K562 (cell line): ENCODE results near the gene CSNK1D. TPM values are rescaled to one million over a fixed set of nuclear protein-coding genes. Genes with fewer than 3 reads are reported as not detected.
A peak's percentile ranks its signal among the peaks of the same experiment; 100 is the strongest.

Experiments
- ARID1B ChIP-seq: fragments of 450-650 bp; IDR thresholded peaks from 2 replicates; pipeline ENCODE4 v1.6.1; 2016; ENCODE audit warnings: antibody characterized with exemption, mild to moderate bottlenecking, inconsistent platforms
- CBX1 ChIP-seq: sonication (generic); IDR thresholded peaks from 2 replicates; pipeline ENCODE4 v1.6.1; 2016; ENCODE audit warnings: antibody characterized with exemption, low read depth, mild to moderate bottlenecking
- CBX8 ChIP-seq: fragments of 200-600 bp; sonication (generic); IDR thresholded peaks from 2 replicates; pipeline ENCODE4 v1.6.1; 2012; ENCODE audit warnings: borderline replicate concordance, mixed run types, low read depth, mild to moderate bottlenecking, moderate library complexity, mixed read lengths, low read length, control low read depth, inconsistent platforms; ENCODE audit not compliant: poor library complexity, severe bottlenecking; ENCODE audit errors: extremely low read depth
- DEAF1 ChIP-seq: fragments of 450-650 bp; formaldehyde crosslinking; IDR thresholded peaks from 2 replicates; pipeline ENCODE4 v1.4.0; 2020; ENCODE audit warnings: mild to moderate bottlenecking, moderate library complexity
- DPF2 ChIP-seq: fragments of 450-650 bp; IDR thresholded peaks from 2 replicates; pipeline ENCODE4 v1.6.1; 2016
- ELF4 ChIP-seq: fragments of 450-650 bp; formaldehyde crosslinking; IDR thresholded peaks from 2 replicates; pipeline ENCODE4 v1.4.0; 2022; ENCODE audit warnings: missing genetic modification characterization
- FOSL1 ChIP-seq: fragments of 200-800 bp; sonication (Bioruptor generic); conservative IDR thresholded peaks from 2 replicates; pipeline ENCODE4 v1.6.1; 2016; ENCODE audit warnings: missing genetic modification characterization, missing compliant biosample characterization
- GTF3C2 ChIP-seq: IDR thresholded peaks from 3 replicates; pipeline ENCODE4 v1.6.1; 2011; ENCODE audit warnings: borderline replicate concordance, mild to moderate bottlenecking, moderate library complexity; ENCODE audit not compliant: insufficient read length; ENCODE audit errors: extremely low read depth
- HNRNPLL ChIP-seq: fragments of 200-400 bp; formaldehyde crosslinking; IDR thresholded peaks from 2 replicates; pipeline ENCODE4 v1.6.1; 2017; ENCODE audit warnings: low read length, low read depth, mild to moderate bottlenecking; ENCODE audit not compliant: poor library complexity, severe bottlenecking
- MCM5 ChIP-seq: fragments of 450-650 bp; IDR thresholded peaks from 2 replicates; pipeline ENCODE4 v1.6.1; 2016; ENCODE audit warnings: low read depth
- MCM7 ChIP-seq, 2 experiments: fragments of 450-650 bp; IDR thresholded peaks; 2 replicates each; pipeline ENCODE4 v1.6.1; 2016 to 2018
- NCOR1 ChIP-seq: fragments of 450-650 bp; IDR thresholded peaks from 2 replicates; pipeline ENCODE4 v1.6.1; 2016; ENCODE audit warnings: mild to moderate bottlenecking, moderate library complexity
- RBM25 ChIP-seq: fragments of 200-400 bp; formaldehyde crosslinking; IDR thresholded peaks from 2 replicates; pipeline ENCODE4 v1.6.1; 2018; ENCODE audit warnings: low read length, low read depth, moderate library complexity; ENCODE audit not compliant: severe bottlenecking
- SMARCE1 ChIP-seq: fragments of 450-650 bp; IDR thresholded peaks from 2 replicates; pipeline ENCODE4 v1.7.1; 2016; ENCODE audit warnings: mild to moderate bottlenecking
- SRF ChIP-seq, 2 experiments: fragments of 250-450, 450-650 bp in 1 of 2; sonication (Bioruptor Pico) in 1 of 2; sonication (generic) in 1 of 2; formaldehyde crosslinking; IDR thresholded peaks; 2 replicates each; pipeline versions ENCODE4 v1.5.0 to v1.5.1; 2020 to 2022; ENCODE audit warnings: mild to moderate bottlenecking in 1 of 2, missing genetic modification reagents in 1 of 2
- THAP12 ChIP-seq: fragments of 250-450 bp; sonication (Bioruptor Pico); IDR thresholded peaks from 2 replicates; pipeline ENCODE4 v1.9.0; 2021; ENCODE audit warnings: mild to moderate bottlenecking, inconsistent platforms
- ZFX ChIP-seq: sonication (generic); formaldehyde crosslinking; IDR thresholded peaks from 2 replicates; pipeline ENCODE4 v1.8.0; 2022; ENCODE audit warnings: mild to moderate bottlenecking, missing genetic modification reagents, moderate library complexity
- ZNF184 ChIP-seq: sonication (generic); formaldehyde crosslinking; IDR thresholded peaks from 2 replicates; pipeline ENCODE4 v1.5.0; 2020; ENCODE audit warnings: missing genetic modification reagents
- ZNF263 ChIP-seq: sonication (generic); formaldehyde crosslinking; IDR thresholded peaks from 2 replicates; pipeline ENCODE4 v1.8.0; 2022; ENCODE audit warnings: mild to moderate bottlenecking, missing genetic modification reagents, borderline replicate concordance
- polyA plus RNA-seq, 8 experiments: library from polyadenylated mRNA; depleted of rRNA in 4 of 8; stranded (reverse) in 5 of 8; unstranded in 3 of 8; fragments of >200 nt; fragmentation: Nextera tagmentation in 2 of 8; fragmentation: Illumina TruSeq in 1 of 8; extraction: Ambion mirVana in 2 of 8; extraction: Trizol in 1 of 8; gene quantifications; 2 replicates each; pipeline versions ENCODE4 v1.2.1 to v1.2.3, GENCODE V29; 2011 to 2014; ENCODE audit warnings: inconsistent platforms in 1 of 8, missing spikeins in 1 of 8
- total RNA-seq, 7 experiments: library from RNA; depleted of rRNA in 6 of 7; stranded (reverse); fragments of >200 nt in 6 of 7; fragmentation: Illumina TruSeq in 2 of 7; extraction: Trizol in 2 of 7; gene quantifications; 2 replicates each; pipeline versions ENCODE4 v1.2.1 to v1.2.3, GENCODE V29; 2011 to 2021; ENCODE audit warnings: low replicate concordance in 1 of 7

Gene CSNK1D
- total and polyA plus RNA-seq, 9 of the 15 experiments (the other 6 are each of a cell fraction or from before 2014, with no cell fraction given) = 6.5 to 133 (median 41.3) TPM

GRCh38 chr17:82292251-82293154 lies 19.0 kb upstream of the CSNK1D start (continued):
- TF ChIP-seq THAP12 (CRISPR knock-in tag) (peak; percentile 85), ARID1B (no peak), ZFX (CRISPR knock-in tag) (peak; percentile 95), DEAF1 (no peak), ZNF263 (CRISPR knock-in tag) (peak; percentile 36; the same call in 1 of the 2 replicates), MCM5 (no peak), CBX8 (no peak), NCOR1 (peak; percentile 48; the same call in 1 of the 2 replicates), MCM7 (IDR thresholded peaks at IDR 0.05) (no peak), ZNF184 (CRISPR knock-in tag) (no peak), ELF4 (CRISPR knock-in tag) (peak; percentile 14; the same call in 1 of the 2 replicates), SMARCE1 (no peak), GTF3C2 (no peak), HNRNPLL (peak; percentile 73), CBX1 (no peak), RBM25 (peak; percentile 62), SRF (CRISPR knock-in tag; IDR thresholded peaks at IDR 0.05) (peak; percentile 50 to 67; a peak in 2 of 4 replicates), FOSL1 (tag) (no peak; the same call in 1 of the 2 replicates), DPF2 (no peak; the same call in 1 of the 2 replicates)
